ENCODE data around the gene ZNF77. TPM values are rescaled to one million over a fixed set of nuclear protein-coding genes. Genes with fewer than 3 reads are reported as not detected.

ZNF77 gene
- total and polyA plus RNA-seq, 10 of the 15 experiments (the other 5 are each of a cell fraction or from before 2014, with no cell fraction given), result 1.9 to 4.7 (median 3.0) TPM

DNA sequence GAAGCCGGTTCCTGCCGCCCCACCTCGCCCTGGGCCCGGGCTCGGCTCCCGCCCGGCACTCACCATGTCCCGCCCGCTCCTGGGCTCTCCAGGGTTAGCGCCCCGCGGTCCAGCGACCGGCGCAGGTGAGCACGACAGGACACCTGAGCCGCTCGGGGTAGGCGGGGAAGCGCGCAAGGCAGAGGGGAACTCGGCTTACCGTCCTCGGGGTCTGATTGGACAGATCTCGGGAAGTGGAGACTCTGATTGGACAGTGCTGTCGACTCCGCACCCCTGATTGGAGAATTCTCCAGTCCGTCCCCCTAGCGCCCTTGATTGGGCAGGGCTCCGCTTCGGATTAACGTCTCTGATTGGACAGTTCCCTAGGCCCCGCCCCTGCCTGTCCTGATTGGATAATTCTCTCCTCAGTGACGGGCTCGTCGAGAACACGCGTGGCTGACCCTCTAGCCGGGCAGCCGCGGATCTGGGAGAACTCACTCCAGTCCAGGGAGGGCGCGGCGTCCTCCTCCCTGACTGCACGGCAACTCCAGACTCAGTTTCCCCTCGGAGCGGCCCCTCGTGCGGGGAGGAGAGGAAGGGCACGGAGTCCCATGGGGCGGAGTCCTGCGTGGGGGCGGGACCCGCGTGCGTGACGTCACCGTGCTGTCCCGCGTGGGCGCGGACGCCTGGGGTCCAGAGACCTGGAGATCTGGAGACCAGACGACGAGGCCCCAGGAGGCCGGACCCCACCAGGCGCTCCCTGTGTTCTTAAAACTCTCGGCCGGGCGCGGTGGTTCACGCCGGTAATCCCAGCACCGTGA is at the start of gene ZNF77 (continued):
- no peak for TF ChIP-seq RBBP5 (conservative IDR thresholded peaks at IDR 0.05)
- TF ChIP-seq, protein P1, sequence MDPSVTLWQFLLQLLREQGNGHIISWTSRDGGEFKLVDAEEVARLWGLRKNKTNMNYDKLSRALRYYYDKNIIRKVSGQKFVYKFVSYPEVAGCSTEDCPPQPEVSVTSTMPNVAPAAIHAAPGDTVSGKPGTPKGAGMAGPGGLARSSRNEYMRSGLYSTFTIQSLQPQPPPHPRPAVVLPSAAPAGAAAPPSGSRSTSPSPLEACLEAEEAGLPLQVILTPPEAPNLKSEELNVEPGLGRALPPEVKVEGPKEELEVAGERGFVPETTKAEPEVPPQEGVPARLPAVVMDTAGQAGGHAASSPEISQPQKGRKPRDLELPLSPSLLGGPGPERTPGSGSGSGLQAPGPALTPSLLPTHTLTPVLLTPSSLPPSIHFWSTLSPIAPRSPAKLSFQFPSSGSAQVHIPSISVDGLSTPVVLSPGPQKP (IDR thresholded peaks at IDR 0.05; ENCODE audit: low read depth, low read length), result no peak
- TF ChIP-seq HDAC6 (IDR thresholded peaks at IDR 0.05; ENCODE audit: unreplicated experiment), result no peak
- no peak for TF ChIP-seq RAD21 (IDR thresholded peaks at IDR 0.05; ENCODE audit: insufficient read depth, low read depth, low read length)
- TF ChIP-seq CHD1 (IDR thresholded peaks at IDR 0.05; ENCODE audit: low read depth, low read length), result no peak
- TF ChIP-seq BCL11A (IDR thresholded peaks at IDR 0.05; ENCODE audit: low read depth, low read length), result no peak
- TF ChIP-seq SP1 (IDR thresholded peaks at IDR 0.05; ENCODE audit: low read depth, low read length), result peak; percentile 100
- peak; percentile 43; the same call in 1 of the 2 replicates for TF ChIP-seq POLR2AphosphoS5 (IDR thresholded peaks at IDR 0.05; ENCODE audit: low read length)
- TF ChIP-seq, protein P2, sequence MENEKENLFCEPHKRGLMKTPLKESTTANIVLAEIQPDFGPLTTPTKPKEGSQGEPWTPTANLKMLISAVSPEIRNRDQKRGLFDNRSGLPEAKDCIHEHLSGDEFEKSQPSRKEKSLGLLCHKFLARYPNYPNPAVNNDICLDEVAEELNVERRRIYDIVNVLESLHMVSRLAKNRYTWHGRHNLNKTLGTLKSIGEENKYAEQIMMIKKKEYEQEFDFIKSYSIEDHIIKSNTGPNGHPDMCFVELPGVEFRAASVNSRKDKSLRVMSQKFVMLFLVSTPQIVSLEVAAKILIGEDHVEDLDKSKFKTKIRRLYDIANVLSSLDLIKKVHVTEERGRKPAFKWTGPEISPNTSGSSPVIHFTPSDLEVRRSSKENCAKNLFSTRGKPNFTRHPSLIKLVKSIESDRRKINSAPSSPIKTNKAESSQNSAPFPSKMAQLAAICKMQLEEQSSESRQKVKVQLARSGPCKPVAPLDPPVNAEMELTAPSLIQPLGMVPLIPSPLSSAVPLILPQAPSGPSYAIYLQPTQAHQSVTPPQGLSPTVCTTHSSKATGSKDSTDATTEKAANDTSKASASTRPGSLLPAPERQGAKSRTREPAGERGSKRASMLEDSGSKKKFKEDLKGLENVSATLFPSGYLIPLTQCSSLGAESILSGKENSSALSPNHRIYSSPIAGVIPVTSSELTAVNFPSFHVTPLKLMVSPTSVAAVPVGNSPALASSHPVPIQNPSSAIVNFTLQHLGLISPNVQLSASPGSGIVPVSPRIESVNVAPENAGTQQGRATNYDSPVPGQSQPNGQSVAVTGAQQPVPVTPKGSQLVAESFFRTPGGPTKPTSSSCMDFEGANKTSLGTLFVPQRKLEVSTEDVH (IDR thresholded peaks at IDR 0.05; ENCODE audit: low read depth, partially characterized antibody), result no peak
- no peak for TF ChIP-seq SMAD5 (IDR thresholded peaks at IDR 0.05; ENCODE audit: low read depth)
- TF ChIP-seq ZNF207 (IDR thresholded peaks at IDR 0.05; ENCODE audit: borderline replicate concordance), result no peak
- TF ChIP-seq MEF2B (IDR thresholded peaks at IDR 0.05; ENCODE audit: partially characterized antibody, poor library complexity, severe bottlenecking), result peak; percentile 35
- TF ChIP-seq, protein P3, sequence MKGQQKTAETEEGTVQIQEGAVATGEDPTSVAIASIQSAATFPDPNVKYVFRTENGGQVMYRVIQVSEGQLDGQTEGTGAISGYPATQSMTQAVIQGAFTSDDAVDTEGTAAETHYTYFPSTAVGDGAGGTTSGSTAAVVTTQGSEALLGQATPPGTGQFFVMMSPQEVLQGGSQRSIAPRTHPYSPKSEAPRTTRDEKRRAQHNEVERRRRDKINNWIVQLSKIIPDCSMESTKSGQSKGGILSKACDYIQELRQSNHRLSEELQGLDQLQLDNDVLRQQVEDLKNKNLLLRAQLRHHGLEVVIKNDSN (IDR thresholded peaks at IDR 0.05; ENCODE audit: borderline replicate concordance, extremely low read length, insufficient read depth, low read depth, low read length), result no peak
- TF ChIP-seq ZNF622 (IDR thresholded peaks at IDR 0.05), result no peak
- TF ChIP-seq CBX5 (IDR thresholded peaks at IDR 0.05; ENCODE audit: low read depth), result no peak
- TF ChIP-seq ZNF24 (IDR thresholded peaks at IDR 0.05), result no peak
- TF ChIP-seq, protein P4, sequence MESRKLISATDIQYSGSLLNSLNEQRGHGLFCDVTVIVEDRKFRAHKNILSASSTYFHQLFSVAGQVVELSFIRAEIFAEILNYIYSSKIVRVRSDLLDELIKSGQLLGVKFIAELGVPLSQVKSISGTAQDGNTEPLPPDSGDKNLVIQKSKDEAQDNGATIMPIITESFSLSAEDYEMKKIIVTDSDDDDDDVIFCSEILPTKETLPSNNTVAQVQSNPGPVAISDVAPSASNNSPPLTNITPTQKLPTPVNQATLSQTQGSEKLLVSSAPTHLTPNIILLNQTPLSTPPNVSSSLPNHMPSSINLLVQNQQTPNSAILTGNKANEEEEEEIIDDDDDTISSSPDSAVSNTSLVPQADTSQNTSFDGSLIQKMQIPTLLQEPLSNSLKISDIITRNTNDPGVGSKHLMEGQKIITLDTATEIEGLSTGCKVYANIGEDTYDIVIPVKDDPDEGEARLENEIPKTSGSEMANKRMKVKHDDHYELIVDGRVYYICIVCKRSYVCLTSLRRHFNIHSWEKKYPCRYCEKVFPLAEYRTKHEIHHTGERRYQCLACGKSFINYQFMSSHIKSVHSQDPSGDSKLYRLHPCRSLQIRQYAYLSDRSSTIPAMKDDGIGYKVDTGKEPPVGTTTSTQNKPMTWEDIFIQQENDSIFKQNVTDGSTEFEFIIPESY (IDR thresholded peaks at IDR 0.05), result no peak
- no peak for TF ChIP-seq RAD51 (IDR thresholded peaks at IDR 0.05)
- TF ChIP-seq, protein P5, sequence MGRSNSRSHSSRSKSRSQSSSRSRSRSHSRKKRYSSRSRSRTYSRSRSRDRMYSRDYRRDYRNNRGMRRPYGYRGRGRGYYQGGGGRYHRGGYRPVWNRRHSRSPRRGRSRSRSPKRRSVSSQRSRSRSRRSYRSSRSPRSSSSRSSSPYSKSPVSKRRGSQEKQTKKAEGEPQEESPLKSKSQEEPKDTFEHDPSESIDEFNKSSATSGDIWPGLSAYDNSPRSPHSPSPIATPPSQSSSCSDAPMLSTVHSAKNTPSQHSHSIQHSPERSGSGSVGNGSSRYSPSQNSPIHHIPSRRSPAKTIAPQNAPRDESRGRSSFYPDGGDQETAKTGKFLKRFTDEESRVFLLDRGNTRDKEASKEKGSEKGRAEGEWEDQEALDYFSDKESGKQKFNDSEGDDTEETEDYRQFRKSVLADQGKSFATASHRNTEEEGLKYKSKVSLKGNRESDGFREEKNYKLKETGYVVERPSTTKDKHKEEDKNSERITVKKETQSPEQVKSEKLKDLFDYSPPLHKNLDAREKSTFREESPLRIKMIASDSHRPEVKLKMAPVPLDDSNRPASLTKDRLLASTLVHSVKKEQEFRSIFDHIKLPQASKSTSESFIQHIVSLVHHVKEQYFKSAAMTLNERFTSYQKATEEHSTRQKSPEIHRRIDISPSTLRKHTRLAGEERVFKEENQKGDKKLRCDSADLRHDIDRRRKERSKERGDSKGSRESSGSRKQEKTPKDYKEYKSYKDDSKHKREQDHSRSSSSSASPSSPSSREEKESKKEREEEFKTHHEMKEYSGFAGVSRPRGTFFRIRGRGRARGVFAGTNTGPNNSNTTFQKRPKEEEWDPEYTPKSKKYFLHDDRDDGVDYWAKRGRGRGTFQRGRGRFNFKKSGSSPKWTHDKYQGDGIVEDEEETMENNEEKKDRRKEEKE (IDR thresholded peaks at IDR 0.05), result no peak
- no peak for TF ChIP-seq TAF1 (IDR thresholded peaks at IDR 0.05; ENCODE audit: borderline replicate concordance, low read depth, low read length)
- TF ChIP-seq TCF7 (IDR thresholded peaks at IDR 0.05; ENCODE audit: borderline replicate concordance), result no peak
- TF ChIP-seq LARP7 (IDR thresholded peaks at IDR 0.05), result no peak

Measured in GM12878 (cell line).